HUES6 (cell line): ENCODE results near the gene MICAL1.

Experiments
- H3K27ac ChIP-seq: 2 replicates; pipeline ENCODE4 v1.7.0; 2013; ENCODE audit warnings: low read depth, mild to moderate bottlenecking, low read length, inconsistent platforms
- H3K27me3 ChIP-seq: 2 replicates; pipeline ENCODE4 v1.6.1; 2013; ENCODE audit warnings: low read length; ENCODE audit not compliant: control insufficient read depth, insufficient read depth
- H3K36me3 ChIP-seq: 2 replicates; pipeline ENCODE4 v1.6.1; 2013; ENCODE audit warnings: low read length; ENCODE audit not compliant: control insufficient read depth, insufficient read depth
- H3K4me1 ChIP-seq: 2 replicates; pipeline ENCODE4 v1.6.1; 2013; ENCODE audit warnings: low read length; ENCODE audit not compliant: control insufficient read depth, insufficient read depth
- H3K4me3 ChIP-seq: 2 replicates; pipeline ENCODE4 v1.5.1; 2013; ENCODE audit warnings: low read depth, low read length
- H3K9ac ChIP-seq: one replicate; pipeline ENCODE4 v1.6.1; 2013; ENCODE audit warnings: mild to moderate bottlenecking, low read length
- H3K9me3 ChIP-seq: 2 replicates; pipeline ENCODE4 v1.6.1; 2013; ENCODE audit warnings: low read depth, low read length; ENCODE audit not compliant: control insufficient read depth, insufficient read depth

Gene MICAL1

DNA sequence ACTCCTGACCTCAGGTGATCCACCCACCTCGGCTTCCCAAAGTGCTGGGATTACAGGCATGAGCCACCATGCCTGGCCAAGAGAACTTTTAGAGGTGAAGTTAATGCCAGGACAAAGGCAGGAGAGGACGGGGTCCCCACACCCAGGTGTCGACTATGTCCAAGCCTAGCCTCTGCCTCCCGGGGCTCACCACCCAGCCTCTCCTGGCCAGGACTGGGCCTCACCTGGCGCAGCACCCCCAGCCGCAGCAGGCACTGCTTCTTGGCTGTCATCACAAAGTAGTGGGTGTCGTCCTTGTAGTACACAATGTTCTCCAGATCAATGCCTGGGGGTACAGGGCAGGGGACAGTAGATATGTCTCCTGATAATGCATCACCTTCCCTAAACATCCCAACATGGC, 4.2 kb downstream of the MICAL1 start:
- H3K4me3 ChIP-seq: no peak overlapping the region
- H3K27me3 ChIP-seq: no peaks in the 10 kb centered on the region
- no peak overlapping the region for H3K9ac ChIP-seq
- H3K9me3 ChIP-seq: no peaks in the 10 kb centered on the region
- no peak overlapping the region for H3K27ac ChIP-seq
- peaks cover 8% of the 10 kb centered on the region; the same call in 1 of the 2 replicates for H3K4me1 ChIP-seq
- H3K36me3 ChIP-seq: peaks cover 42% of the 10 kb centered on the region

DNA sequence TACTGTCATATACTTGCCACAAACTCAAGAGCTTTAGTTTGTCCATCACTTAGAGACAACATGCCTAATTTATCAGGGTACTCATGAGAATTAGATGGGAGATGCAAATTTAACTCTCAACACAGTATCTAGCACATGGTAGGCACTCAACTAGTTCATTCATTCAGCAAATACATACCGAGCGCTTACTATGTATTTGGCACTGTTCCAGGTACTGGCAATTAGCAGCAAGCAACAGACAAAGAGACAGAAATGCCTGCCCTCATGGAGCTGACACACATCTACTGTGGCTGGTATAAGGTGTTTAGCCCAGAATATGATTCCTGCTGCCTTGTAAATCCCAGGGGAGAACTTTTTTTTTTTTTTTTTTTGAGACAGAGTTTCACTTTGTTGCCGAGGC, 4.8 kb downstream of the MICAL1 start:
- Histone ChIP-seq H3K36me3 (peaks cover 47% of the 10 kb centered on the region), H3K4me3 (no peak overlapping the region), H3K27ac (no peak overlapping the region), H3K9me3 (no peaks in the 10 kb centered on the region), H3K9ac (no peak overlapping the region), H3K27me3 (no peaks in the 10 kb centered on the region), H3K4me1 (peaks cover 8% of the 10 kb centered on the region; the same call in 1 of the 2 replicates)

DNA sequence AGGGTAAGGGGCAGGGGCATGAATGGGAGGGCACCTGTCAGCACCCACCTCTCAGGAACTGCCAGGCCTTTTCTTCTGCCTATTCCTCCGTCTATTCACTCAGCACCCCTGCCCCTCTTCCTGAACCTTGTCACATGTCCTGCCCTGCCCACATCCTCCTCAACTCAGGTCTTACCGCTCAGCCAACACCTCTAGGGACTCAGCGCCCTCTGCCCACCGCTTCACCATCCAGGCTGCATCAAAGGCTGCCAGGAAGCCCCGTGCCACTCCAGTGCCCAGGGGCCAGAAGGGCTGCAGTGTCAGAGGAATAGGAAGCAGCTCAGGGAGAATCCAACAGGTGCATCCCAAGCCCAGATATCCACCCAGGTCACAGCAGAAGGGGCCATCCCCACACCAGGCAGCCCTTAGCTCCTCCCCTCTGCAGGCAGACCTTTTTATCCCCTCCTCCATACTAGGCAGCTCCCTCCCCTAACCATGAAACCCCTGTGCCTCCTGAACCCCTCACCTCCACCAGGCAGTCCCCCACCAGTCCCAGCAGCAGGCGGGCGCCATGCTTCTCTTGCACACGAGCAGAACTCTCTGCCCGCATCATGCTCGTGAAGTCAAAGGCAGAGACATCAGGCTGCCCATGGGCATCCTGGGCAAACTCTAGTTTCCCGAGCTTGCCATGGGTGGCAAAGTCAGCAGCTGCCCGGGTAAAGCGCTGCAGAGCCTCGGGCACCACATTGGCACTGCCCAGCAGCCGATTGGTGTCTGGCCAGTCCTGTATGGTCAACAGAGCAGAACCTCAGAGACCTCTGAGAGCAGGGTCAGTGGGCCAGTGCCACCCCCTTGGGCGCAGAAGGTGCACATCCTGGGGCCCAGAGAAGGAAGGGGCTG, 5.5 kb downstream of the MICAL1 start:
- no peak overlapping the region for H3K27ac ChIP-seq
- no peaks in the 10 kb centered on the region for H3K9me3 ChIP-seq
- peaks cover 55% of the 10 kb centered on the region for H3K36me3 ChIP-seq

DNA sequence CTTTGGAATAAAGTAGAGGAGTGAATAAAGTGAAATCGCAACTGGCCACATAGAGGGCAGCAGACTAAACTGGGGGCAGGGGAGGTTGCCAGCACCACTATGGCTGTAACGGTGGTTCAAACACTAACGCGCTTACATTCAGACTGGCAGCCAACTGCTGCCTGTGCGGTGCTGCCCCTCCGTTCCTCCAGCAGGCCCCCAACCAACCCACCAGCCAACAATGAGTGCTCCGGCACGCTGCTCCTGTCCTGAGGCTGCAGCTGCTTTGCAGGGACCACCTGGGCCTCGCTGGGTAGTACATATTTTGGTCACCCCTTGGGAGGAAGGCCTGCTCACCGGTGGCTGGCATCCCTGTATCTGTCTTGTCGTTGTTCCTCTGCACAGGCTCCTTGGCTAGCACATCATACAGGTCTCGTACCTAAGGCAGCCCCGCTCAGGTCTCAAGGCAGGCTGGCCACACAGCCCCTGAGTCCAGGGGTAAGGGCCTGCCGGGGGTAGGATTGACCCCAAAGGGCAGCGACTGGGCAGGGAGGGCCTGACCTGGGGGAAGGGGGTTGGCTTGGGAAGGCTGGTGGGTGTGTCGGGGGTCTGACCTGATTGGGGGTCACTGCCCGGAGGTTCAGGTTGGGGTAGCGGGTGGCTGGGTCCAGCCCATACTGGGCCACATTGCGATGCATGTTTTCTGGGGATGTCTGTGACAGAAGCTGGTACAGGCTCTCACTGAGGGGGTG, 6.3 kb downstream of the MICAL1 start:
- H3K27me3 ChIP-seq: no peaks in the 10 kb centered on the region
- no peak overlapping the region for H3K9ac ChIP-seq
- no peak overlapping the region for H3K27ac ChIP-seq
- H3K4me3 ChIP-seq: no peak overlapping the region
- H3K9me3 ChIP-seq: no peaks in the 10 kb centered on the region
- peaks cover 3% of the 10 kb centered on the region; the same call in 1 of the 2 replicates for H3K4me1 ChIP-seq
- H3K36me3 ChIP-seq: peaks cover 63% of the 10 kb centered on the region

More for the DNA sequence above, 5.5 kb downstream of the MICAL1 start:
- peaks cover 8% of the 10 kb centered on the region; the same call in 1 of the 2 replicates for H3K4me1 ChIP-seq
- no peak overlapping the region for H3K9ac ChIP-seq
- H3K4me3 ChIP-seq: no peak overlapping the region
- H3K27me3 ChIP-seq: no peaks in the 10 kb centered on the region

DNA sequence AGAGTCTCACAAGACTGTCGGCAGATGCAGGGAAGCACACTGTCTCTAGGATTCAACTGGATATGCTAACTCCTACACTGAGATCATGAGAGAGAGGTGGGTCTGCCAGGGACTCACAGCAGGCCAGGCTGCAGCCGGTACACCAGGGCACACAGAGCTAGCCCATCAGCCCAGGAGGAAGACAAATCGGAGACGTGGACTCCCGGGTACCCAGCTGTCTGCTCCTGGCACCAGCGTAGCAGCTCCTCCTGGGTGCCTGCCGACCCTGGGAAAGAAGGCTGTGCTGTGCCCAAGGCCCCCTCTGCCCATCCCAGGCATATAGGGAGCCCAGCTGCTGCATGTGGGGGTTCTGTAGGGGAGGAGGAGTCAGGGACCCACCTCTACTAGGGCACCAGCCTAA, 7.0 kb downstream of the MICAL1 start:
- no peaks in the 10 kb centered on the region for H3K9me3 ChIP-seq
- no peak overlapping the region for H3K9ac ChIP-seq
- no peaks in the 10 kb centered on the region for H3K27me3 ChIP-seq
- H3K4me3 ChIP-seq: no peak overlapping the region
- H3K36me3 ChIP-seq: peaks cover 68% of the 10 kb centered on the region
- no peak overlapping the region for H3K27ac ChIP-seq
- H3K4me1 ChIP-seq: no peaks in the 10 kb centered on the region

DNA sequence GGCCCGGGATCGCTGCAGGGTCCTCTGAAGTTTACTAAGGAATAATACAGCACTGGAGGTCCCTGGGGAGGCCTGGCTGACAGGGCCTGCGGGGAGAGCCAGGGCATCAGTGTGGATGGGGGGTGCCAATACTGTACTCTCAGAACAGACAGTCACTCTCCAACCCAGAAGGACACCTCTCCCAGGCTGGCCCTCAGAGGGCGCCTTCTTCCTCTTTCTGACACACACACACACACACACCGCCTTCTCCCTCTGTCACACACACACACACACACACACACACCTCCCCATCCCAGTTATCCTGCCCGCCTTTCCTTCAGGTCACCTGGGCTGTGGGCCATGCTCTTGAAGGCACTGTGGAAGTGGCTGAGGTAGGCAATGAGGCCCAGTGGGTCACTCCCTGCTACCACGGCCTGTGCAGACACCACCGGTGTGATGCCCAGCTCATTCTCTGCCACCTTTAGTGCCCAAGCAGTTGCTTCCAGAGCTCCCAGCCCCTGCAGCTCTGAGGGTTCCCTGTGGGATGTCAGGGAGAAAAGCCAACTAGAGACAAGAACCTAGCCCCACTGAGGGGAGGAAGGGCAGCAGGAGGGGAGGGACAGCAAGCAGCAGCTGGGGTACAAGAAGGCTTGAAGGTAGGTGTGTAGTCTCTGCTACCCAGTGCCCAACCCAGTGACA, 7.6 kb downstream of the MICAL1 start:
- Histone ChIP-seq H3K9me3 (no peaks in the 10 kb centered on the region), H3K27ac (no peak overlapping the region), H3K9ac (no peak overlapping the region), H3K27me3 (no peaks in the 10 kb centered on the region), H3K36me3 (peaks cover 68% of the 10 kb centered on the region), H3K4me3 (no peak overlapping the region), H3K4me1 (no peaks in the 10 kb centered on the region)

DNA sequence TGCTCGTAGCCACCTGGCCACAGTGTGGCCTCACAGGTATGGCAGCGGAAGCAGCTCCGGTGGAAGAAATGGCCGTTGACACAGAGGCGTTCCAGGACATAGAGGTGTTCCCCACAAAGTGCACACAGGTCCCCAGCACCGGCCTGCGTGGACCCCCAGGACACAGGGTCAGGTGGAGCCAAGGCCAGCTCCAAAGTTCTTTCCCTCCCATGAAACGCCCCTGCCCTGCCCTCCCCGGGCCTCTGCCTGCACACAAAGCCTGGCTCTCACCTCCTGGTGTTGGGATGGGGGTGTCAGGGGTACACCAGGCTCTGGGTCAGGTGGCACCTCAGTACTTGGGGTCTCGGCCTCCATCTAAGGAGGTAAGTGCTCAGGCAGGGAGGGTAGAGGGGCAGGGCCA, 8.5 kb downstream of the MICAL1 start:
- H3K27me3 ChIP-seq: no peaks in the 10 kb centered on the region
- no peak overlapping the region for H3K9ac ChIP-seq
- no peaks in the 10 kb centered on the region for H3K9me3 ChIP-seq
- H3K27ac ChIP-seq: no peak overlapping the region
- H3K4me3 ChIP-seq: no peak overlapping the region
- peaks cover 72% of the 10 kb centered on the region for H3K36me3 ChIP-seq
- H3K4me1 ChIP-seq: no peaks in the 10 kb centered on the region

GRCh38 chr6:109446541-109446940, 9.0 kb downstream of the MICAL1 start:
- Histone ChIP-seq H3K9ac (no peak overlapping the region), H3K9me3 (no peaks in the 10 kb centered on the region), H3K27me3 (no peaks in the 10 kb centered on the region), H3K27ac (no peak overlapping the region), H3K4me3 (no peak overlapping the region), H3K4me1 (peaks cover 5% of the 10 kb centered on the region; the same call in 1 of the 2 replicates), H3K36me3 (peaks cover 67% of the 10 kb centered on the region)

- no peak overlapping the region for H3K27ac ChIP-seq
- H3K9ac ChIP-seq: no peak overlapping the region
- H3K36me3 ChIP-seq: peaks cover 65% of the 10 kb centered on the region
- no peak overlapping the region for H3K4me3 ChIP-seq
- peaks cover 8% of the 10 kb centered on the region; the same call in 1 of the 2 replicates for H3K4me1 ChIP-seq
- no peaks in the 10 kb centered on the region for H3K27me3 ChIP-seq
- no peaks in the 10 kb centered on the region for H3K9me3 ChIP-seq
Observed at GRCh38 chr6:109446072-109446471, 9.5 kb downstream of the MICAL1 start.

GRCh38 chr6:109445382-109445781, 10.2 kb downstream of the MICAL1 start:
- Histone ChIP-seq H3K4me3 (no peak overlapping the region), H3K27ac (no peak overlapping the region), H3K9me3 (no peaks in the 10 kb centered on the region), H3K27me3 (no peaks in the 10 kb centered on the region), H3K4me1 (peaks cover 8% of the 10 kb centered on the region; the same call in 1 of the 2 replicates), H3K9ac (no peak overlapping the region), H3K36me3 (peaks cover 59% of the 10 kb centered on the region)
